GM18867 (cell line): Measurements from ENCODE around the gene ZXDC.

Experiments
- ATAC-seq: cut with Tn5 transposase; IDR thresholded peaks from one replicate; pipeline ENCODE4 v1.9.1; 2021; ENCODE audit warnings: mild to moderate bottlenecking, moderate library complexity; ENCODE audit not compliant: unreplicated experiment

The ZXDC gene

GRCh38 chr3:126456766-126457388, 18.8 kb downstream of the ZXDC start:
- ATAC-seq = no peak

- no peak for ATAC-seq
Measured at GRCh38 chr3:126456211-126456610, 19.5 kb downstream of the ZXDC start.

- ATAC-seq = no peak
Measured at GRCh38 chr3:126454437-126455198, 21.1 kb downstream of the ZXDC start.

GRCh38 chr3:126454025-126454424, 21.7 kb downstream of the ZXDC start:
- ATAC-seq = no peak

GRCh38 chr3:126452213-126452612, 23.5 kb downstream of the ZXDC start:
- no peak for ATAC-seq

- ATAC-seq = no peak
Measured at GRCh38 chr3:126451511-126451910, 24.2 kb downstream of the ZXDC start.

- no peak for ATAC-seq
Measured at GRCh38 chr3:126450744-126451143, 24.9 kb downstream of the ZXDC start.

GRCh38 chr3:126450219-126450618, 25.5 kb downstream of the ZXDC start:
- ATAC-seq = no peak

- ATAC-seq = no peak
Measured at GRCh38 chr3:126449621-126450051, 26.1 kb downstream of the ZXDC start.

GRCh38 chr3:126448893-126449180, 26.9 kb downstream of the ZXDC start:
- no peak for ATAC-seq

GRCh38 chr3:126448136-126448892, 27.4 kb downstream of the ZXDC start:
- no peak for ATAC-seq

- ATAC-seq = no peak
Measured at GRCh38 chr3:126447456-126448106, 28.1 kb downstream of the ZXDC start.

- no peak for ATAC-seq
Measured at GRCh38 chr3:126446791-126447190, 28.9 kb downstream of the ZXDC start.

GRCh38 chr3:126446301-126446700, 29.4 kb downstream of the ZXDC start:
- no peak for ATAC-seq

GRCh38 chr3:126445506-126445905, 30.2 kb downstream of the ZXDC start:
- ATAC-seq = no peak

GRCh38 chr3:126442856-126443242, 32.8 kb downstream of the ZXDC start:
- ATAC-seq = no peak

GRCh38 chr3:126442094-126442855, 33.4 kb downstream of the ZXDC start:
- ATAC-seq = no peak

- no peak for ATAC-seq
Measured at GRCh38 chr3:126441256-126441880, 34.3 kb downstream of the ZXDC start.

GRCh38 chr3:126440709-126440995, 35.0 kb downstream of the ZXDC start:
- ATAC-seq = no peak

- ATAC-seq = no peak
Measured at GRCh38 chr3:126439968-126440708, 35.6 kb downstream of the ZXDC start.
